Smooth muscle cell of the brain vasculature (primary cell): ENCODE results near the gene AGPAT2.
"Not testable (repeated sequence)": the region's sequence is repeated elsewhere in the genome, so short reads cannot be mapped to it uniquely, and the experiment has no call there.

Experiments
- DNase-seq: peaks from one replicate; pipeline ENCODE4 v3.0.0-alpha.2; 2012; ENCODE audit warnings: low read depth, low spot score

AGPAT2 gene

DNA sequence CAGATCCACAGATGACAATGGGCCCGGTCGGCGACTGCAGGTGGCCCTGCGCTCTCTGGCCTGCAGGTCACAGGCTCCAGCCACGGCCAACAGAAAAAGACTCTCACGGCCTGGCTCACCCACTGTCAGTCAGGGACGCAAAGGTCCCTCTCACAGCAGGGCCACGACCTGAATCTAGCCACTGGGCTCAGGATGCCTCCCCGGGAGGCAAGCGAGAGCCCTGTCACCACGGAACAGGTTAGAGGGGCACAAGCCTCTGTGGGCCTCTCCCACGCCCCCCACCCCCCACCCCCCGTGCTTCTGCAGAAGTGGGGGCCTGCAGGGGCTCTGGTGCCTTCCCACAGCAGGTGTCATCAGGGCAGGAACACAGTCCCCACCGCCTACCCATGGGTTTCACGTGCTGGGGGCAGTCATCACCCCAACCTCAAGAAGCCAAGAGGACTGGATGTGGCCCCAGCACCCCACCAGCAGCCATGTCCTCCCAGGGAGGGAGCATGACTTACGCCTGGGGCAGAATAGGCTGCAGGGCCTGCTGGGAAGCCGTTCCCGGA is 41.8 kb downstream of the AGPAT2 start:
- DNase-seq: no peak

DNA sequence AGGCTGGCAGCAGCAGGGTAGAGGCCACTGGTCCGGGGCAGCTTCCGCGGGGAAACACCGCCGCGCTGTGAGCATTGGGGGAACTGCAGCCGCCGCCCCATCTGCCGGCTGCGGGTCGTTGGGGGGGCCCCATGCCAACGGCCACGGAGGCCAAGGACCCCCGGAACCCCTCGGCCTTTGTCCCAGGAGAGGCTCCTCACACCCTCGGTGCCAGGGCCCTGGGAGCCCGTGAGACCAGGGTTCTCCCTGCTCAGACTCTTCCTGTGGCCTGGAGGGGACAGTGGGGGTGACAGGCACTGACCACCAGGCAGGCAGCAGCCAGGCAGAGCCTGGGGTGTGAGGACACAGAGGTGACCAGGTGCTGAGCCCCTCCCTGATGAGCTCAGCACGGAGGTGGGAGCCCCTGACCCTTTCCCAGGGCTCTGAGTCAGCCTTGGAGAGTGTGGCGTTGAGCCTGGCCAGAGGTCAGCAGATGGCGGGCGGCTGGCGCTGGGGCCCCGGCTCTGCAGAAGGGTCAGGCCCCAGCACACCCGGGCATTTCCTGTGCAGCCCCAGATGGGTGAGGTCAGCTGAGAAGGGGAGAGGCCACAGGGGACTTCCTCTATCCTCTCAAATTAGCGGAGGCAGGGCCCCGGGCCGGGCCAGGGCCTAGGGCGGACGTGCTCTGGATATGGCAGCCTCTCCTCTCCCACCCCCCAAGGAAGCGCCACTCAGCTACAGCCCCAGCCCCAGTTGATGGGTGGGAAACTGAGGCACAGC is 42.5 kb downstream of the AGPAT2 start:
- DNase-seq: no peak

DNA sequence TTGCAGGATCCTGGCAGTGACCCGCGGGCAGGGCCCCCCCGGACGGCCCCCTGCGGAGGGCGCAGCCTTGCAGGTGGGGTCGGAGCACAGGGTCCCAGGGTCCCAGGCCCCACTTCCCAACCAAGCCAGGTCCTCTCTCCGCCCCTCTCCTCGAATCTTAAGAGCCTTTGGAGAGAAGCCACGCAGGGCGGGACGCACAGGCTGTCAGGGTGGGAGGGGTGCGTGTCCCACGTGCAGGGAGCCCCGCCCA is 43.0 kb downstream of the AGPAT2 start:
- DNase-seq: no peak

DNA sequence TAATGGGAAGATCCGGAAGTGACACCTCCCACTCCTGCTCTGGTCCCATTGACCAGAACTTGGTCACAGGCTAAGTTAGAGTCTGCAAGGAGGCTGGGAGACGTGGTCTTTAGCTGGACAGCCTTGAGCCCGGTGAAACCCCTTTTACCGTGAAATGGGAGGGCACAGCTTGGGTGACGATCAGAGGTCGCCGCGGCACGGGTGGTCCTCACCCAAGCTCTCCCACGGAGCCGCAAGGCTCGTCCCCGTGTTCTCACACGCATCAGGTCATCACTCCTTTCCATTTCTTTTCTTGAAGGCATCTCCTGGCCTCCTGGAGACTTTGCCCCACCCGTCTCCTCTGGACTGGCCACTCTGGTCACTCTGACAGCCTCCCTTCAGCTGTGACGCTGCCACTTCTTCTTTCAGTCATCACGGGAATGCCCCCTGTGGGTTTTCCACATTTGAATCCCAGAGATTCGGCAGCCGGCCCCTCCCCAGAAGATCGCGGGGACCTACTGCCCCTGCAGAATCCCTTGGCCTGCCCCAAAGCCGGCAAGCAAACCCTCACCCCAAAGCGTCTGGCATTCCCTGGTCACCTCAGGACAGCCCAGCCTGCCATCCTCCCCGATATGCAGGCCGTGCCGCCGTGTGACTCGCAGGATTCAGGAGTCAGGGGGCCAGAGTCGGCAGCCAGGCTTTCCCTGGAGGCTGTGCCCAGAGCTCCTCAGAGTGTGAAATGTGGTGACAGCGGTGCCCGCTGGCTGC is 43.5 kb downstream of the AGPAT2 start:
- DNase-seq: no peak

DNA sequence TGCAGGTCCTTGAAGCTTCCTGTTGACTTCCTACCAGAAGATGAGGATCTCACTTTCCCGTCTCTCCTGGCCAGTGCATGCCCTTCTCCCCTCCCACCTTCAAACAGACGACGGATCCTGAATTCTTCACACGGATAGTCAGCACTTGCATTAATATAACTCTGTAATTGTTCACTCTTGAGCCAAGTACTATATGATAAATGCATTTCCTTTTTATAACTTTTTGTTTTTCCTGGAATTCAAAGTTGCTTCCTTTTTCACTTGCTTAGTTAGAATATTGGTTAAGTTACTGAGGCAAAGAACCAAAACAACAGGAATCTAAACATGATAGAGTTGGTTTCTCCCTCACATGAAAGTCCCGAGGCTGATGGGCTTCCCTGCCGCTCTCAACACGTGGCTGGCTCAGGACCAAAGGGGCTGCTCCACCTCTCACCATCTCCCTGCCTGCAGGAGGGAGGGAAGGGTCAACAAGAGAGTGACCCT is 44.8 kb downstream of the AGPAT2 start:
- DNase-seq: no peak

DNA sequence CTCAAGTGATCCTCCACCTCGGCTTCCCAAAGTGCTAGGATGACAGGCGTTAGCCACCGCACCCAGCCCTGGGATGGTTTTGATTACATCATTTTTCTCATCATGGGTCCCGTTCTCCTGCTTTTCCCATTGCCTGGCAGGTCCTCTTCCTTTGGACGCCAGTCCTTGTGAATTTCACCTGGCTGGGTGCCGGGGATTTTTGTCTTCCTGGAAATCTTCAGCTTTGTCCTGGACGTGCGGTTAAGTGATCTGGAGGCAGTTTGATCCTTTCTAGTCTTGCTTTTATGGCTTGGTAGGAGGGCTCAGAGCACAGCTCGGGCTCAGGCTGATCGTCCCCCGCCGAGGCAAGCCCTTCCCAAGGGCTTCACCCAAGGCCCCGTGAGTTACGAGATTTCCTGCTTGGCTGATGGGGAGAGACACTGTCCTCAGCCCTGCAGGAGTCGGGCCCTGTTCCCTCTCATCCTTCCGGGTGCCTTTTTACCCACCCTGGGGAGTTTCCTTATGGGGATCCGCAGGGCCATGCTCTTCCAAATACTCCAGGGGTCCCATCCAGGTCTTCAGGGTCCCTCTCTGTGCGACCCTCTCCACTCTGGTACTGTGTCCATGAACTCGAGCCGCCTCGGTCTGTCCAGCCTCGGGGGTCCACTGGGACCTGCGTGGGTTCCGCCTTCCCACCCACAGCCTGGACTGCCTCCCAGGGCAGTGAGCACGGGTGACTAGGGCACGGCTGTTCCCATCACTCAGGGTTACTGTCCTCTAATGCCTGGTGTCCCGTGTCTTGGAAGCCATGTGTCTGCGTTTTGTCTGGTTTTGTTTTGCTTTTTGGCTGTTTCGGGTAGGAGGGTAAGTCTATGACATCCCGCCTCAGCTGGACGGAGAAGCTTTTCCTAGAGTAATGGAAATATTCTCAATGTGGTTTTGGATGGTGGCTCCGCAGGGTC is 46.8 kb downstream of the AGPAT2 start:
- no peak for DNase-seq

DNA sequence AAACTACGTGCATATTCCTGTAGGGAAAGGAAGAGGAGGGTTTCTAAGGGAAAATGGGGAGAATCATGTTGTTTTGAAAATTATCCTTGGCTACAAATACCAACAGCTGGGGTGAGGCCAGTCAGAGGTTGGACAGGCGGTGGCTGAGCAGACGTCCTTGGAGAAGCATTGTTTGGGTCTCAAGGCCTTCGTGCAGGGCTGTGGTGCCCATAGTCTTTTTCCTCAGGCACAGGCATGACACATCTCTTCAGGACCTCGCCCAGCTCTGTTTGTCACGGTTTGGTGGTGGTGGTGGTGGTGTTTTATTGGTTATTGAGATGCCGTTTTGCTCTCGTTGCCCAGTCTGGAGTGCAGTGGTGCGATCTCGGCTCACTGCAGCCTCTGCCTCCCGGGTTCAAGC is 52.4 kb downstream of the AGPAT2 start:
- DNase-seq: no peak

DNA sequence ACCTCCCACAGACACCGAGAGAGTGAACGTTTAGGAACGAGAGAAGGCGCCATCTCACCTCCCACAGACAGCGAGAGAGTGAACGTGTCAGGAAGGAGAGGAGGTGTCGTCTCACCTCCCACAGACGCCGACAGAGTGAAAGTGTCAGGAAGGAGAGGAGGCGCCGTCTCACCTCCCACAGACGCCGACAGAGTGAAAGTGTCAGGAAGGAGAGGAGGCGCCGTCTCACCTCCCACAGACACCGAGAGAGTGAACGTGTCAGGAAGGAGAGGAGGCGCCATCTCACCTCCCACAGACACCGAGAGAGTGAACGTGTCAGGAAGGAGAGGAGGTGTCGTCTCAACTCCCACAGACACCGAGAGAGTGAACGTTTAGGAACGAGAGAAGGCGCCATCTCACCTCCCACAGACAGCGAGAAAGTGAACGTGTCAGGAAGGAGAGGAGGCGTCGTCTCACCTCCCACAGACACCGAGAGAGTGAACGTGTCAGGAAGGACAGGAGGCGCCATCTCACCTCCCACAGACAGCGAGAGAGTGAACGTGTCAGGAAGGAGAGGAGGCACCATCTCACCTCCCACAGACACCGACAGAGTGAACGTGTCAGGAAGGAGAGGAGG is 54.7 kb downstream of the AGPAT2 start:
- DNase-seq: not testable (repeated sequence)

DNA sequence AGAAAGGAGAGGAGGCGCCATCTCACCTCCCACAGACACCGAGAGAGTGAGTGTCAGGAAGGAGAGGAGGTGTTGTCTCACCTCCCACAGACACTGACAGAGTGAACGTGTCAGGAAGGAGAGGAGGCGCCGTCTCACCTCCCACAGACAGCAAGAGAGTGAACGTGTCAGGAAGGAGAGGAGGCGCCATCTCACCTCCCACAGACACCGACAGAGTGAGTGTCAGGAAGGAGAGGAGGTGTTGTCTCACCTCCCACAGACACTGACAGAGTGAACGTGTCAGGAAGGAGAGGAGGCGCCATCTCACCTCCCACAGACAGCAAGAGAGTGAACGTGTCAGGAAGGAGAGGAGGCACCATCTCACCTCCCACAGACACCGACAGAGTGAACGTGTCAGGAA is 55.2 kb downstream of the AGPAT2 start:
- DNase-seq: not testable (repeated sequence)

DNA sequence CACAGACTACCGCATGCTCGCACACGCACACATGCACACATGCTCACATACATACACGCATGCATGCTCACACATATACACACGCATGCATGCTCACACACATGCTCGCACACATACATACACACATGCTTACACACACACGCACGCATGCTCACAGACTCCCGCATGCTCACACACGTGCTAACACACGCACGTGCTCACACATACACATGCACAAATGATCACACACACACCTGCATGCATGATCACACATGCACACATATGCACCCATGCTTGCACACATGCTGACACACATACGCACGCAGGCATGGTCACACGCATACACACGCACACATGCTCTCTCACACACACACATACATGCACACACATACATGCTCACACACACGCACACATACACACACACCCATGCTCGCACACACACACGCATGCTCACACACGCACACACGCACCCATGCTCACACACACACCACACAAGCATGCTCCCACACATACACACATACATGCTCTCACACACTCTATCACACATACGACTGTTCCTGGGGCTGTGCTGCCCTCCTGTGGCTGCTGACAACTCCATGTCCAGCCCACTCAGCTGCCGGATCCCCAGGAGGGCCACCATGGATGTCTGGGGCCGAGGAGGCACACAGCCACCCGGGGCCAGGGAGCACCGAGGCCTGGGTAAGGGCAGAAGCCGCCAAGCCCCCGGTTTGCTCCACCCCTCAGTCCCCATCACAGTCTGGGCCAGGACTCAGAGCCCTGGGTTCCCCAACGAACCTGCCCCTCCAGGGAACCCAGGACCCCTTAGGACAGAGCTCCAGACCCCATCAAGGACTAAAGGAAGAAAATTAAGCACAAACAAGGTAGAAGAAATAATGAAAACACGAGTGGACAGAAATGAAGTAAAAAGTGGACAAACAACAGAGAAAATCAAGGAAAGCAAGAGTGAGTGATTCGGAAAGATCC is 55.9 kb downstream of the AGPAT2 start:
- DNase-seq: peak; percentile 53

DNA sequence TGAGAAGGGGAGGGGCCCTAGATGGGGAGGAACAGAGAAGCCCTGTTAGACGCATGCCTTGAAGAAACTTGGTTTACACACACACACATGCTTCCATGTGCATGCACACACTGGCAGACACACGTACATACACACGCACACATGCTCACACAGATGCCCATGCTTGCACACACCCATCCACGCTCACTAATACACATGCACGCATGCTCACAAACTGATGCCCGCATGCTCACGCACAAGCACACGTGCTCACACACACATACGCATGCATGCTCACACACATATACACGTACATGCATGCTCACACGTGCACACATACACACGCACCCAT is 56.6 kb downstream of the AGPAT2 start:
- no peak for DNase-seq

DNA sequence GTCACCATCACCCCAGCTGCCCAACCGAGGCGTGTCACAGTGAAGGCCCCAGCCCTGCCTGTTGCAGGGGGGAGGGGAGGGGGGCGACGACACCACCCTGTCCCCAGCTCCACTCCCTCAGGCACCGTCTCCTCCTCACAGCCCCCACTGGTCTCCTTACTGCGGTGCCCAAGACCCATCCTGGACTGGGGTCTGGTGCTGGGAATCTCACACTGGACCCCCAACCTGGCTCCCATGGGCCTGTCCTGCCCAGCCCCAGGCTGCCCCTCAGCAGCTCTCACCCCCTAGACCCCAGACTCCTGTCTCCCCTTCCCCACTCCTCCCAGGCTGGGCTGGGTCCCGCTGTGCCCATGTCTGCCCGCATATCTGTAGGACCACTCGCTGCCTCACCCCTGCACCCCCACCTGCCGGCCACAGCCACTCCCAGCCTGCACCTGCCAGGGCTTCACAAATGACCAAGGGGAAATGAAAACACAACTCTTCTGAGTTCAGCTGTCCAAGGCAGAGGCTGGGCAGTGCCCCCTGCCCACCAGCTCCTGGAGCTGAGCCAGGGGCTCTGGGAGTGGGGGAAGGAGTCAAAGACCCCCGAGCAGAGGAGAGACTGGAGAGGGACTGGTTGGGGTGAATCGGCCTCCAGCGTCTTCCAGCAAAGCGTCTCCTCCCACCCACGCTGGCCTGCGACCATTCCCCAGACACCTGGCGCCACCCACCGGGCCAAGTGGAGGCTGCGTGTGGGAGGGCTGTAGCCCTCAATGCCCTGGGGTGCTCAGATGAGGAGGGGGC is 57.2 kb downstream of the AGPAT2 start:
- DNase-seq: no peak

DNA sequence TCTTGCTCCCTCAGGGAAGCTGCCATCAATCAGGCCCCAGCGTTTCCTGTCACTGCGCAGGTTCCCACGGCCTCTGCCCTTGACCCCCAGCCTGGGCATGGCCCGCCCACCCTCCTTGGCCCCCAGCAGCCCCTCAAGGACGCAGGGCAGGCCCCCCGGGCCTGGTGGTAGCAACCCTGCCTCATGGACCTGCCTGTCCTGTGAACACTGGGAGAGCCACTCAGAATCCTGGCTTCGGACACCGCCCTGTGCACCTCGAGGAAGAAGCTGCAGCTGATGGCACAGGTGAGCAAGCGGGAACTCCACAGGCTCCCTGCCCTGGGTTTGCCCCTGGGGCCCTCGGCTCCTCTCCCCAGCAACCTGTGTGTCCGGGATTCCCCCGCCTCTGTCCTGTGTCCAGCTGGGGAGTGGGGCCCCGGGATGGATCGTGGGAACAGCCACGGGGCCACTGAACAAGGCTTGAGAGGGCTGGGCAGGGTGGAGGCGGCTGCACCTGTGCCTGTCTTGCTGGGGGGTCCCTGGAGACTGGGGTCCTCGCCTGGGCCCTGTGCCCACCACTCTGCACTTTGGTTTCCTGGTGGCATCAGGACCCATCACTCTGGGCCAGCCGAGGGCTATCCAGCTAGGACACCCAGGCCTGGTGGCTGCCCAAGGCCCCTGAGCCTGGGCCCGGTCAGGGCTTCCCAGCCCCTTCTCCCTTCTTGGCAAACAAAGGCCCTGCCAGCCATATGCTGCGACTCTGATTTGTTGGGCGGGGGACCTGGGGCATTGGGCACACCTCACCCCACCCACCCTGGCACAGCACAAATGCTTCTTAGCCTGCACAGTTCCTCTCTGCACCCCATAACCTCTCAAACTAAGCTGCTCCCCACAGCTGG is 58.0 kb downstream of the AGPAT2 start:
- no peak for DNase-seq

DNA sequence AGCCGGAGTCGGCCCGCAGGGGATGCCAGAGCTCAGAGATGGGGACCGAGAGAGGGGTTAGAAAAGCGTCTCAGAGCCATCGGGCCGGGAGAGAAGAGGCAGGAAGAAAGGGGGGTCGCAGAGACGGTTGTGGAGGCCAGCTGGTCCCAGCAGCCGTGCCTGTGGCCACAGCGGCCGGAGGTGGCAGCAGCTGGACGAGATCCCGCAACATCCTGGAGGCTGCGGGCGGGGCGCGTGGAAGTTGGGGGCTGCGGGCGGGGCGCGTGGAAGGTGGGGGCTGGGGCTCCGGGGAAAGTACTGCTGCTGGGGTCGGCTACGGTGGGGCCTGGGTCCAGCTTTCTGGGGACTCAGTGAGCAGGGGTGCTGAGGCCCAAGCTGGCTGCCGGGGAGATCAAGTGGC is 59.0 kb downstream of the AGPAT2 start:
- no peak for DNase-seq

DNA sequence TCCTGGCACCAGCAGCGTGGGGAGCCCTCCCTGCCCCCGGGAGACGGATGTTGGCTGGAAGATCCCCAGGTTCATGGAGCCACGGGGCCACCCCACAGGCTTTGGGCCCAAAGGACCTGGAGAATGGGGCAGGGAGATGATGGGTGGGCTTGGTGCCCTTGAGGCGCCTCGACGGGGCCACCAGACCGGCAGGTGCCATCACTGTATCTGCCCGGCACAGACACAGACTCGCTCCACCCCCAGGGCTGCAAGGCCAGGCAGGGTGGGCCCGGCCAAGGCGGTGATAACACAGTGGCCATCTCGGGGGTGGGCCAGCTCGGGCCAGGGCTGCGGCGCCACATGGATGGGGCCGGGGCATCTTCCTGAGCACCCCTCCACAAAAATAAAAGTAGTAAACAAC is 59.6 kb downstream of the AGPAT2 start:
- no peak for DNase-seq

DNA sequence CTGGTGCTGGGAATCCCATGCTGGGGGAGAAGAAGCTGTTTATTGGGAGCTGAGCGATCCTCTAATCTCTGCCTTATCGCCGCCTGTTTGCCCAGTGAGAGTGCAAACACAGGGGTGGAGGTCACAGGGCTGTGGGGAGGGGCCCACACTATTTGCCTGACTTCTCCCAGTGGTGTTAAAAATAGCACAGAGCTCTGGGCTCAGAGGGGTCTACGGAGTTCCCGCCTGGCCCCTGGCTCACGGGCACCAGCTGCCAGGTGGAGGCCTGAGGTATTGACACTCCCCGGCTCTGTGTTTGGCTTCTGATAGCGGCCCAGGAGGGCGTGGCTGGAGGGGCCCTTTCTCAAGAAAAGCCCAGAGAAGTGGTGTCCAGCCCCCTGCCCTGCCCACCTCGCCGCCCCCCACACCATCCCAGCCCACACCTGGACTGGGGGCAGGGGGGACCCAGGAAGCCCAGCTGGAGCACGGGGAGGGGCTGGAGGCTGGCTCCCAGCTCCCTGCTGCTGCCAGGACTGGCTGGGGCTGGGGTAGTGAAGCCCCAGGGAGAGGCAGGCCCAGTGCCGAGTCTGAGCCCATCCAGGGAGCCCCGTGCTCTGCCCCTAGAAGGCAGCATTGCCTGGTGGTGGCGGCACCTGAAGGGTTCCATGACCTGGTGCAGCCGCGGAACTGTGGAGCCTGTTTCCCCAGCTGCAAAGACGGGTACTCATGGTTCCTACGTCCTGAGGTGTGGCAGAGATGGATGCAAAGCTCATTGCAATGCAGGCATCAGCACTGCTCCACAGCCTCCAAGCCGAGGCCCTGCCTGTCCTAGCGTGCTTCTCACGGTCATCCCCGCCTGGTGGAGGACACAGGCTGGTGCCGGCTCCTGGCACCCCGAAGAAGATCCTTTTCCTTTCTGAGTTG is 60.3 kb downstream of the AGPAT2 start:
- no peak for DNase-seq

DNA sequence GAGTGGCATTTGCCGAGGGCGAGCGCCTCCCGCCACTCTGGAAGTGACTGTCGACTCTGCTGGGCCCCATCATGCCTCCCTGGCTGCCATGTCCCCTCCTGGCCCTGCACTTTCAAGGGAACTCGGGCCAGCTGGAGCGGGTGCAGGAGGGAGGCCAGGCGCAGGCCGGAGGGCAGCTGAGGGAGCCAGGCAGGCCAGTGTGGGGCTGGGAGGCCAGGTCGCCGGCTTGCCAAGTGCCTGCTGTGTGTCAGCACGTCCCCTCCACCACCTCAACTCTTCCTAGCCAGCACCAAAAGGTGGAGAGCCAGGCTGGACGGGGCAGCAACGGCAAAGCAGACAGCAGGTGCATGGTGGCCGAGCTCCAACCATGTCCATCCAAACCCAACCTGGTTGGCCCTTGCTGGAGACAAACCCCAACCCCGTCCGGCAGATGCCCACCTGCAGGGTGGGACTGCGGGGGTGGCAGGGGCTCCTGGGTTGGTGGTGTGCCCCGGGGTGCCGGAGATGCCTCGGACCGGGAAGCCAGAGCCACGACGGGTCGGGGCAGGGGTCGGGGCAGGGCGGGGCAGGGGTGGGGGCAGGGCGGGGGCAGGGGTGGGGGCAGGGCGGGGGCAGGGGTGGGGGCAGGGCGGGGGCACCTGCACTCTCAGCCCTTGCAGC is 61.1 kb downstream of the AGPAT2 start:
- no peak for DNase-seq
